ENCODE data around the gene BTBD9.

DNA sequence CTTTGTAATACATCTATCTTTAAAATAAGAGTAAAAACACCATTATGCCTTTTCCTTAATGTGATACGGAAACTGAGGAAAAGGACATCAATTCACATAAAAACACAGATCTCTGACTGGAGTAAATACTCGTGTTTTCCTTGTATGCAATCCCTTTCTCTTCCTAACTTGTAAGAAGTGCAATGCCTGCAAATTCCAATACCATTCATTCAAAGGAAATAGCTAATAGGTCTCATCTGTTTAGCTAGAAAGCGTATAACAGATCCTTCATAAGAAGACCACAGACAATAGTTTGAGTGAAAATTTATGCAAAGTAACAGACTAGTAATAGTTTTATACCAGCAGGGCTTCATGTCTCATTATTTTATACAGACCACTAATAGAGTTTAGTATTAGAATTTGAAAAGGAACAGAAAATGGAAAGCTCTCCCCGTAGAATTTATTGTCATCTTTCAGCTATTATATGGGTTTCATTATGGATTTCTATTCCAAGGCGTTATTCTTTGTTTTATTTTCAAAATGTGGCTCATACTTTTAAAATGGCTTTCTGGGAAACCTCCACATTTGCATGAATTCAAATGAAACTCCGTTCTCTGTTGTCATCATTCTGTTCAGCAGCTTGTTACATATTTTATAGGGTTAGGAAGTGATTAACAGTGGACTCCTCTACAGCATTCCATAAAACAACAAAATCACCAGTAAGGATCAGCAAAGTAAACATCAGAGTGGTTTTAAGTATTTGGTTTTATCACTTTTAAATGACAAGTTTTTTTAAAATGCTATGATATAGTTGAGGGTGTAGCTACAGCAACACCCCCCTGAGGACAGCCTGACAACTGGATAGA lies 186.7 kb downstream of the BTBD9 start:
- TF ChIP-seq, protein P1, sequence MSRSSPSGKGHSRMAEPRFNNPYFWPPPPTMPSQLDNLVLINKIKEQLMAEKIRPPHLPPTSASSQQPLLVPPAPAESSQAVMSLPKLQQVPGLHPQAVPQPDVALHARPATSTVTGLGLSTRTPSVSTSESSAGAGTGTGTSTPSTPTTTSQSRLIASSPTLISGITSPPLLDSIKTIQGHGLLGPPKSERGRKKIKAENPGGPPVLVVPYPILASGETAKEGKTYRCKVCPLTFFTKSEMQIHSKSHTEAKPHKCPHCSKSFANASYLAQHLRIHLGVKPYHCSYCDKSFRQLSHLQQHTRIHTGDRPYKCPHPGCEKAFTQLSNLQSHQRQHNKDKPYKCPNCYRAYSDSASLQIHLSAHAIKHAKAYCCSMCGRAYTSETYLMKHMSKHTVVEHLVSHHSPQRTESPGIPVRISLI (CRISPR knock-in tag; IDR thresholded peaks at IDR 0.05; ENCODE audit: borderline replicate concordance): no peak
- no peak for TF ChIP-seq YY1 (IDR thresholded peaks at IDR 0.05; ENCODE audit: insufficient read depth, insufficient replicate concordance, low read depth, low read length)
- TF ChIP-seq REPIN1 (CRISPR knock-in tag; IDR thresholded peaks at IDR 0.05; ENCODE audit: borderline replicate concordance, low read depth): no peak
- no peak for TF ChIP-seq ZNF263 (CRISPR knock-in tag; IDR thresholded peaks at IDR 0.05)
- TF ChIP-seq, protein P2, sequence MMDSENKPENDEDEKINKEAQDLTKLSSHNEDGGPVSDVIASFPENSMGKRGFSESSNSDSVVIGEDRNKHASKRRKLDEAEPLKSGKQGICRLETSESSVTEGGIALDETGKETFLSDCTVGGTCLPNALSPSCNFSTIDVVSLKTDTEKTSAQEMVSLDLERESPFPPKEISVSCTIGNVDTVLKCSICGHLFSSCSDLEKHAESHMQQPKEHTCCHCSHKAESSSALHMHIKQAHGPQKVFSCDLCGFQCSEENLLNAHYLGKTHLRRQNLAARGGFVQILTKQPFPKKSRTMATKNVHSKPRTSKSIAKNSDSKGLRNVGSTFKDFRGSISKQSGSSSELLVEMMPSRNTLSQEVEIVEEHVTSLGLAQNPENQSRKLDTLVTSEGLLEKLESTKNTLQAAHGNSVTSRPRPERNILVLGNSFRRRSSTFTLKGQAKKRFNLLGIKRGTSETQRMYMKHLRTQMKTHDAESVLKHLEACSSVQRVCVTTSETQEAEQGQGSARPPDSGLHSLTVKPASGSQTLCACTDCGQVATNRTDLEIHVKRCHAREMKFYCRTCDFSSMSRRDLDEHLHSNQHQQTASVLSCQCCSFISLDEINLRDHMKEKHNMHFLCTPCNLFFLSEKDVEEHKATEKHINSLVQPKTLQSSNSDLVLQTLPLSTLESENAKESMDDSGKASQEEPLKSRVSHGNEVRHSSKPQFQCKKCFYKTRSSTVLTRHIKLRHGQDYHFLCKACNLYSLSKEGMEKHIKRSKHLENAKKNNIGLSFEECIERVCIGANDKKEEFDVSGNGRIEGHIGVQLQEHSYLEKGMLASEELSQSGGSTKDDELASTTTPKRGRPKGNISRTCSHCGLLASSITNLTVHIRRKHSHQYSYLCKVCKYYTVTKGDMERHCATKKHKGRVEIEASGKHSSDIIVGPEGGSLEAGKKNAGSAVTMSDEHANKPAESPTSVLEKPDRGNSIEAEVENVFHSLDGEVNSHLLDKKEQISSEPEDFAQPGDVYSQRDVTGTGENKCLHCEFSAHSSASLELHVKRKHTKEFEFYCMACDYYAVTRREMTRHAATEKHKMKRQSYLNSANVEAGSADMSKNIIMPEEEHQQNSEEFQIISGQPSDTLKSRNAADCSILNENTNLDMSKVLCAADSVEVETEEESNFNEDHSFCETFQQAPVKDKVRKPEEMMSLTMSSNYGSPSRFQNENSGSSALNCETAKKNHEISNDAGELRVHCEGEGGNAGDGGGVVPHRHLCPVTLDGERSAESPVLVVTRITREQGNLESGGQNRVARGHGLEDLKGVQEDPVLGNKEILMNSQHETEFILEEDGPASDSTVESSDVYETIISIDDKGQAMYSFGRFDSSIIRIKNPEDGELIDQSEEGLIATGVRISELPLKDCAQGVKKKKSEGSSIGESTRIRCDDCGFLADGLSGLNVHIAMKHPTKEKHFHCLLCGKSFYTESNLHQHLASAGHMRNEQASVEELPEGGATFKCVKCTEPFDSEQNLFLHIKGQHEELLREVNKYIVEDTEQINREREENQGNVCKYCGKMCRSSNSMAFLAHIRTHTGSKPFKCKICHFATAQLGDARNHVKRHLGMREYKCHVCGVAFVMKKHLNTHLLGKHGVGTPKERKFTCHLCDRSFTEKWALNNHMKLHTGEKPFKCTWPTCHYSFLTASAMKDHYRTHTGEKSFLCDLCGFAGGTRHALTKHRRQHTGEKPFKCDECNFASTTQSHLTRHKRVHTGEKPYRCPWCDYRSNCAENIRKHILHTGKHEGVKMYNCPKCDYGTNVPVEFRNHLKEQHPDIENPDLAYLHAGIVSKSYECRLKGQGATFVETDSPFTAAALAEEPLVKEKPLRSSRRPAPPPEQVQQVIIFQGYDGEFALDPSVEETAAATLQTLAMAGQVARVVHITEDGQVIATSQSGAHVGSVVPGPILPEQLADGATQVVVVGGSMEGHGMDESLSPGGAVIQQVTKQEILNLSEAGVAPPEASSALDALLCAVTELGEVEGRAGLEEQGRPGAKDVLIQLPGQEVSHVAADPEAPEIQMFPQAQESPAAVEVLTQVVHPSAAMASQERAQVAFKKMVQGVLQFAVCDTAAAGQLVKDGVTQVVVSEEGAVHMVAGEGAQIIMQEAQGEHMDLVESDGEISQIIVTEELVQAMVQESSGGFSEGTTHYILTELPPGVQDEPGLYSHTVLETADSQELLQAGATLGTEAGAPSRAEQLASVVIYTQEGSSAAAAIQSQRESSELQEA (CRISPR knock-in tag; IDR thresholded peaks at IDR 0.05; ENCODE audit: not compliant biosample characterization): no peak
- no peak for TF ChIP-seq ZNF207 (IDR thresholded peaks at IDR 0.05; ENCODE audit: borderline replicate concordance)
- no peak for TF ChIP-seq NR2F2 (IDR thresholded peaks at IDR 0.05; ENCODE audit: borderline replicate concordance, low read depth)
- no peak for TF ChIP-seq POLR2A (IDR thresholded peaks at IDR 0.05; ENCODE audit: insufficient read depth in 1 of 2, low read depth in 2 of 2, low read length in 2 of 2)
- TF ChIP-seq, protein P3, sequence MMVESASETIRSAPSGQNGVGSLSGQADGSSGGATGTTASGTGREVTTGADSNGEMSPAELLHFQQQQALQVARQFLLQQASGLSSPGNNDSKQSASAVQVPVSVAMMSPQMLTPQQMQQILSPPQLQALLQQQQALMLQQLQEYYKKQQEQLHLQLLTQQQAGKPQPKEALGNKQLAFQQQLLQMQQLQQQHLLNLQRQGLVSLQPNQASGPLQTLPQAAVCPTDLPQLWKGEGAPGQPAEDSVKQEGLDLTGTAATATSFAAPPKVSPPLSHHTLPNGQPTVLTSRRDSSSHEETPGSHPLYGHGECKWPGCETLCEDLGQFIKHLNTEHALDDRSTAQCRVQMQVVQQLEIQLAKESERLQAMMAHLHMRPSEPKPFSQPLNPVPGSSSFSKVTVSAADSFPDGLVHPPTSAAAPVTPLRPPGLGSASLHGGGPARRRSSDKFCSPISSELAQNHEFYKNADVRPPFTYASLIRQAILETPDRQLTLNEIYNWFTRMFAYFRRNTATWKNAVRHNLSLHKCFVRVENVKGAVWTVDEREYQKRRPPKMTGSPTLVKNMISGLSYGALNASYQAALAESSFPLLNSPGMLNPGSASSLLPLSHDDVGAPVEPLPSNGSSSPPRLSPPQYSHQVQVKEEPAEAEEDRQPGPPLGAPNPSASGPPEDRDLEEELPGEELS (CRISPR knock-in tag; IDR thresholded peaks at IDR 0.05): no peak
- no peak for TF ChIP-seq ZNF101 (CRISPR knock-in tag; IDR thresholded peaks at IDR 0.05; ENCODE audit: borderline replicate concordance, low read depth)
- no peak for TF ChIP-seq MXD4 (CRISPR knock-in tag; IDR thresholded peaks at IDR 0.05)
